ENCODE data around the gene SORCS2.

DNA sequence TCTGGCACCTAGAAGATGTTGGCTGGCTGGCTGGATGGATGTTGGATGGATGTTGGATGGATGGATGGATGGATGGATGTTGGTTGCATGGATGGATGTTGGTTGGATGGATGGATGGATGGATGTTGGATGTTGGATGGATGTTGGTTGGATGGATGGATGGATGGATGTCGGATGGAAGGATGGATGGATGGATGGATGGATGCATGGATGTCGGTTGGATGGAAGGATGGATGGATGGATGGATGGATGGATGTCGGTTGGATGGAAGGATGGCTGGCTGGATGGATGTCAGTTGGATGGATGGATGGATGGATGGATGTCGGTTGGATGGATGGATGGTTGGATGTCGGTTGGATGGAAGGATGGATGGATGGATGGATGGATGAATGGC, 145.7 kb downstream of the SORCS2 start:
- TF ChIP-seq CTCF (conservative IDR thresholded peaks at IDR 0.05; ENCODE audit: low read depth, low read length): no peak
- no peak for TF ChIP-seq POLR2A (IDR thresholded peaks at IDR 0.05; ENCODE audit: low read depth, low read length)
- TF ChIP-seq NFE2L2 (IDR thresholded peaks at IDR 0.05; ENCODE audit: low read depth, low read length): no peak
- no peak for TF ChIP-seq SMC3 (IDR thresholded peaks at IDR 0.05; ENCODE audit: low read depth, low read length)
- TF ChIP-seq CHD1 (IDR thresholded peaks at IDR 0.05; ENCODE audit: low read depth, low read length): no peak
- TF ChIP-seq, protein P1, sequence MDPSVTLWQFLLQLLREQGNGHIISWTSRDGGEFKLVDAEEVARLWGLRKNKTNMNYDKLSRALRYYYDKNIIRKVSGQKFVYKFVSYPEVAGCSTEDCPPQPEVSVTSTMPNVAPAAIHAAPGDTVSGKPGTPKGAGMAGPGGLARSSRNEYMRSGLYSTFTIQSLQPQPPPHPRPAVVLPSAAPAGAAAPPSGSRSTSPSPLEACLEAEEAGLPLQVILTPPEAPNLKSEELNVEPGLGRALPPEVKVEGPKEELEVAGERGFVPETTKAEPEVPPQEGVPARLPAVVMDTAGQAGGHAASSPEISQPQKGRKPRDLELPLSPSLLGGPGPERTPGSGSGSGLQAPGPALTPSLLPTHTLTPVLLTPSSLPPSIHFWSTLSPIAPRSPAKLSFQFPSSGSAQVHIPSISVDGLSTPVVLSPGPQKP (IDR thresholded peaks at IDR 0.05; ENCODE audit: borderline replicate concordance, low read depth, low read length): no peak
- no peak for TF ChIP-seq CEBPB (IDR thresholded peaks at IDR 0.05; ENCODE audit: low read depth, low read length)
- TF ChIP-seq RFX5 (IDR thresholded peaks at IDR 0.05; ENCODE audit: low read depth, low read length): no peak
- TF ChIP-seq MAZ (IDR thresholded peaks at IDR 0.05; ENCODE audit: borderline replicate concordance, low read depth, low read length): no peak
- TF ChIP-seq RAD21 (IDR thresholded peaks at IDR 0.05; ENCODE audit: low read length): no peak
